IMR-90 (cell line): ENCODE measurements around the gene OR10G7. TPM values are rescaled to one million over a fixed set of nuclear protein-coding genes. Genes with fewer than 3 reads are reported as not detected.

ENCODE experiments used
- ATAC-seq: fragments of 200-7000 bp; cut with Tn5 transposase; 2 replicates; pipeline ENCODE4 v1.9.1; 2020; ENCODE audit warnings: low read depth, mild to moderate bottlenecking, moderate library complexity
- BruUV-seq: library from RNA; stranded (reverse); fragments of 400-500 nt; replicated peaks from 2 replicates; lab custom pipeline; 2021; lab: Mats Ljungman, UMichigan
- CTCF ChIA-PET: fragments of 300-600 bp; formaldehyde crosslinking; extraction: SDS; loops from one replicate; lab custom pipeline; 2021; ENCODE audit warnings: antibody characterized with exemption; lab: Yijun Ruan, JAX
- POLR2A ChIA-PET: fragments of 300-600 bp; sonication (Branson Sonifier 250); formaldehyde crosslinking; loops from one replicate; lab custom pipeline; 2022; ENCODE audit warnings: antibody characterized with exemption; ENCODE audit not compliant: unreplicated experiment; lab: Charles Lee
- DNase-seq: peaks from one replicate; pipeline ENCODE4 v3.0.0; 2013
- H2AFZ ChIP-seq: replicated peaks from 2 replicates; pipeline ENCODE3; 2013; ENCODE audit warnings: low read length, mild to moderate bottlenecking; ENCODE audit not compliant: poor library complexity
- H2AK5ac ChIP-seq: 2 replicates; pipeline ENCODE4 v1.6.1; 2013; ENCODE audit warnings: low read depth, low read length, inconsistent platforms
- H2AK9ac ChIP-seq: replicated peaks from 2 replicates; pipeline ENCODE3; 2013; ENCODE audit warnings: mild to moderate bottlenecking, low read depth, low read length, moderate library complexity; ENCODE audit not compliant: poor library complexity
- H2BK120ac ChIP-seq: 2 replicates; pipeline ENCODE4 v1.6.1; 2013; ENCODE audit warnings: low read depth, low read length, inconsistent platforms
- H2BK15ac ChIP-seq: 3 replicates; pipeline ENCODE4 v1.6.1; 2013; ENCODE audit warnings: low read depth, low read length, inconsistent platforms
- H2BK20ac ChIP-seq: 2 replicates; pipeline ENCODE4 v1.6.1; 2013; ENCODE audit warnings: low read depth, mild to moderate bottlenecking, inconsistent platforms, low read length, moderate library complexity
- H2BK5ac ChIP-seq: 2 replicates; pipeline ENCODE4 v1.6.1; 2013; ENCODE audit warnings: mild to moderate bottlenecking, low read depth, low read length, inconsistent platforms; ENCODE audit not compliant: poor library complexity, severe bottlenecking
- H3K14ac ChIP-seq: replicated peaks from 2 replicates; pipeline ENCODE4 v1.6.1; 2013; ENCODE audit warnings: low read depth, low read length, inconsistent platforms
- H3K18ac ChIP-seq: 2 replicates; pipeline ENCODE4 v1.6.1; 2013; ENCODE audit warnings: low read depth, low read length, control low read depth
- H3K23ac ChIP-seq: 2 replicates; pipeline ENCODE4 v1.6.1; 2013; ENCODE audit warnings: low read depth, low read length, inconsistent platforms
- H3K27ac ChIP-seq: 2 replicates; pipeline ENCODE4 v1.5.1; 2013; ENCODE audit warnings: mild to moderate bottlenecking, control low read depth, low read length; ENCODE audit not compliant: insufficient read depth
- H3K27me3 ChIP-seq: 2 replicates; pipeline ENCODE4 v1.6.1; 2013; ENCODE audit warnings: low read length; ENCODE audit not compliant: control insufficient read depth, insufficient read depth
- H3K36me3 ChIP-seq: 2 replicates; pipeline ENCODE4 v1.6.1; 2013; ENCODE audit warnings: low read length, mixed read lengths; ENCODE audit not compliant: control insufficient read depth, insufficient read depth
- H3K4ac ChIP-seq: 2 replicates; pipeline ENCODE4 v1.6.1; 2013; ENCODE audit warnings: low read depth, low read length, inconsistent platforms
- H3K4me1 ChIP-seq: 2 replicates; pipeline ENCODE4 v1.6.1; 2013; ENCODE audit warnings: low read length, mixed read lengths; ENCODE audit not compliant: control insufficient read depth, insufficient read depth
- H3K4me2 ChIP-seq: 2 replicates; pipeline ENCODE4 v1.6.1; 2013; ENCODE audit warnings: low read depth, mild to moderate bottlenecking, control low read depth, low read length, moderate library complexity
- H3K4me3 ChIP-seq: 2 replicates; pipeline ENCODE4 v1.5.1; 2013; ENCODE audit warnings: low read depth, mild to moderate bottlenecking, control low read depth, low read length, moderate library complexity; ENCODE audit not compliant: insufficient read depth
- H3K56ac ChIP-seq: 2 replicates; pipeline ENCODE4 v1.6.1; 2013; ENCODE audit warnings: low read length, inconsistent platforms; ENCODE audit not compliant: insufficient read depth; ENCODE audit errors: extremely low read depth
- H3K79me1 ChIP-seq, 2 experiments: 2 replicates each; pipeline ENCODE4 v1.6.1; 2013; ENCODE audit warnings: low read length in 2 of 2, inconsistent platforms in 1 of 2, low read depth in 1 of 2
- H3K9ac ChIP-seq: 2 replicates; pipeline ENCODE4 v1.6.1; 2013; ENCODE audit warnings: low read depth, low read length, control low read depth
- H3K9me1 ChIP-seq: 2 replicates; pipeline ENCODE4 v1.6.1; 2013; ENCODE audit warnings: low read length, inconsistent platforms; ENCODE audit not compliant: insufficient read depth
- H3K9me3 ChIP-seq: 2 replicates; pipeline ENCODE4 v1.6.1; 2013; ENCODE audit warnings: low read length; ENCODE audit not compliant: control insufficient read depth, insufficient read depth
- H4K20me1 ChIP-seq: 2 replicates; pipeline ENCODE4 v1.6.1; 2013; ENCODE audit warnings: low read length, inconsistent platforms; ENCODE audit not compliant: insufficient read depth
- H4K5ac ChIP-seq: 2 replicates; pipeline ENCODE4 v1.6.1; 2013; ENCODE audit warnings: mild to moderate bottlenecking, low read depth, low read length, control low read depth
- H4K8ac ChIP-seq, 2 experiments: 2 replicates each; pipeline ENCODE4 v1.6.1; 2013; ENCODE audit warnings: low read depth in 2 of 2, low read length in 2 of 2, control low read depth in 1 of 2, inconsistent platforms in 1 of 2
- H4K91ac ChIP-seq: 2 replicates; pipeline ENCODE4 v1.6.1; 2013; ENCODE audit warnings: low read depth, low read length, inconsistent platforms; ENCODE audit not compliant: insufficient read depth
- MAZ ChIP-seq: IDR thresholded peaks from 2 replicates; pipeline ENCODE4 v1.6.1; 2012; ENCODE audit warnings: low read depth, mild to moderate bottlenecking, low read length, improper control_type of control experiment, moderate library complexity, borderline replicate concordance
- POLR2A ChIP-seq: IDR thresholded peaks from 2 replicates; pipeline ENCODE4 v1.6.1; 2012; ENCODE audit warnings: mild to moderate bottlenecking, low read depth, low read length
- WGBS, 2 experiments: methylation state at CpG; one replicate each; pipeline versions ENCODE4 v1.1.5 to v1.1.7; 2013; ENCODE audit warnings: missing lambda C conversion rate in 2 of 2; ENCODE audit not compliant: insufficient read length in 1 of 2; ENCODE audit errors: extremely low coverage in 2 of 2; 5-methylcytosine and 5-hydroxymethylcytosine counted together
- dilution Hi-C: fragments of 300-500 bp; cut with HindIII; formaldehyde crosslinking; loops from one replicate; pipeline ENCODE4 v1.14.3; 2018; ENCODE audit warnings: low sequenced_read_pairs; ENCODE audit not compliant: unreplicated experiment
- in situ Hi-C: fragments of 300-500 bp; cut with MboI; formaldehyde crosslinking; loops from 3 replicates; pipeline ENCODE4 v1.14.3; 2019; ENCODE audit warnings: low sequenced_read_pairs, inconsistent platforms, mixed read lengths
- intact Hi-C: fragments of 100-400 bp; cut with micrococcal nuclease; formaldehyde crosslinking; loops from 2 replicates; pipeline ENCODE4 v1.10.0; 2022
- polyA plus RNA-seq, 3 experiments: library from polyadenylated mRNA; depleted of rRNA; stranded (reverse); fragments of >200 nt; gene quantifications; 2 replicates each; pipeline ENCODE4 v1.2.3, GENCODE V29; 2012; ENCODE audit warnings: low replicate concordance in 1 of 3
- total RNA-seq: library from RNA; depleted of rRNA; stranded (reverse); fragments of >200 nt; gene quantifications from 2 replicates; pipeline ENCODE4 v1.2.3, GENCODE V29; 2012

OR10G7 gene
- total and polyA plus RNA-seq, 2 of the 4 experiments (the other 2 are of a cell fraction): not detected

GRCh38 chr11:124085997-124086846, 45.1 kb upstream of the OR10G7 start:
- WGBS, 2 experiments: 33% methylated on average over 4 of the region's 10 CpGs; no CpG with 5 or more reads in 1 of the 2 experiments
- Histone ChIP-seq H3K79me1 (no peaks in the 10 kb centered on the region), H4K20me1 (no peaks in the 10 kb centered on the region), H3K9me3 (no peaks in the 10 kb centered on the region), H3K4me3 (no peak overlapping the region), H3K27ac (no peak overlapping the region), H3K14ac (no peak overlapping the region), H3K4ac (no peak overlapping the region), H2AK9ac (no peak overlapping the region), H4K5ac (no peak overlapping the region), H4K8ac (no peak overlapping the region), H2BK15ac (no peak overlapping the region), H3K18ac (no peak overlapping the region), H2AK5ac (no peak overlapping the region), H3K23ac (no peak overlapping the region), H2AFZ (no peak overlapping the region), H3K36me3 (no peaks in the 10 kb centered on the region), H2BK5ac (no peak overlapping the region), H3K9ac (no peak overlapping the region), H2BK20ac (no peak overlapping the region), H3K4me2 (no peak overlapping the region), H3K4me1 (no peaks in the 10 kb centered on the region; the same call in 1 of the 2 replicates), H4K91ac (no peak overlapping the region), H3K56ac (no peak overlapping the region), H3K9me1 (no peaks in the 10 kb centered on the region), H2BK120ac (no peak overlapping the region), H3K27me3 (peaks cover 9% of the 10 kb centered on the region)
- no peak for DNase-seq
- no TSS peak for BruUV-seq
- TF ChIP-seq POLR2A (no peak), MAZ (no peak)
- dilution Hi-C loops: no loop called here
- in situ Hi-C loops: no loop called here
- no peak for ATAC-seq
- ChIA-PET POLR2A (interaction anchor here (0.5 kb wide), 1 partner anchor 14 kb away, joined by 4 read pairs; no protein-coding TSS in a partner anchor), CTCF (no interaction called here)
- intact Hi-C loops: no loop called here
